GM19025 (cell line): ENCODE measurements around the gene TCP11.

Experiments used
- ATAC-seq: cut with Tn5 transposase; IDR thresholded peaks from one replicate; pipeline ENCODE4 v1.9.1; 2021; ENCODE audit warnings: mild to moderate bottlenecking, low read depth, moderate library complexity; ENCODE audit not compliant: unreplicated experiment

The TCP11 gene

DNA sequence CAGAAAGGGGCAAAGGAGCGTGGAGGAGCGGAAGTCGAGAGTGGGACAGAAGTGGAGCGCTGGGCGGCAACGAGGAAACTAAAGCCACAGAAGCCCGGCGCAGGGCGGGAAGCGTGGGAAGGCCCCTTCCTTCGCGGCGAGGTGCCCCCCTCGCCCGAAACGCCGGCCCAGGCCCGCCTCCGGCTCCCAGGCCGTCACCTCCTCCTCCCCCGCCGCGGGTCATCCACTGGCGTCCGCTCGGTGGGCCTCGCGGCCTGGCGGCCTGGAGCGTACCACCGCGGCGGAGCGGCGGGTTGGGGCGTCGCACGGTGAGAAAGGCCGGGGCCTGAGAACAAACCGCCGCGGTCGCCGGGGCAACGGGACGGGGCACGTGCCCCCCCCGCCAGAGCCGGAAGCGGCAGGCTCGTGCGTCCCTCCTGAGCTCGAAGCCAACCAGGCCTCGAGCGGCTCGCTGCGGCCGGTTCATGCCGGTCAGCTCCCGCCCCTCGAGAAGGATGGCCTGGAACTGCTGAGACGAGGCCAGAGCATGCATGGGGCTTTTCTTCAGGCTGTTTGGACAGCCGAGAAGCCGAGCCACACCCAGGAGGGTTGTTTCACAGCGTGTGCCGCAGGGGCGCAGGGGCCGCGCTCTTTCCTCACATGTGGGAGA is at the start of gene TCP11:
Gene TCP11 (minus strand): TSS at position 333 of the 649 bp plus-strand sequence. CDS start 469 bp downstream, outside the sequence.
- ATAC-seq, result no peak

DNA sequence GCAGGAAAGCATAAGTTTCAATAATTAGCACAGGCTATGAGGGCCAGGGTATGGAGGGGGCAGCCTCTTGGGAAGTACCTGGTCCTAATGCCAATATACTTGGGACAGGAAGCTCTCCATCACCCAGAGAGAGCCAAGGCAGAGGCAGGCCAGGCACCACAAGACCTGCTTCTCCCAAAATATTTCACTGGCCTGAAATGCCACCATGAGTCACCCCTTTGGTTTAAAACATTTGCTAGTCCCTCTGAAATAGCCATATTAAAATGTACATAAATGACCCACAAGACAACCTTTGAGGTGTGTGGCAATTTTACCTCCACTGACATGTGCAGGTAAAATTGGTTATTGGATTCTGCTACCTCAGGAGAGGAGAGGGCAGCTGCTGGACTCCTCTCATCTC is 49.2 kb upstream of the TCP11 start:
- no peak for ATAC-seq

DNA sequence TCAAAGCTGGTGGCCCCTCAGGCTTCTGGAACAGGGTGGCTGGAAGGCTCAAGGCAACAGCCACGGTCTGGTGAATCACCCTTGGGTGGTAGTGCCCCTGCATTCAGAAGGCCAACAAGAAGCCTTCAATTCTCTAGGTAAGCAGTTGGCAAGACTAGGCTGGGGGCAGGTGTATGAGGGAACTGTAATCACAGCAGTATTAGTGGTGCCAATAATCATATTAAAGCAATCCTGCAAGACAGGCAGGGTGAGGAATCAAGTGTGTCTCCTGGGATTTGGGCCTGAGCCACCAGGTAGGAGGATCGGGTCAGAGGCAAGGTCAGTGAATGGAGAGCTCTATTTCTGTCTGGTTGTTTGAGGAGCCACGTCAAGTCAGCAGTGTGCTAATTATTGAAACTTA is 47.7 kb upstream of the TCP11 start:
- no peak for ATAC-seq

DNA sequence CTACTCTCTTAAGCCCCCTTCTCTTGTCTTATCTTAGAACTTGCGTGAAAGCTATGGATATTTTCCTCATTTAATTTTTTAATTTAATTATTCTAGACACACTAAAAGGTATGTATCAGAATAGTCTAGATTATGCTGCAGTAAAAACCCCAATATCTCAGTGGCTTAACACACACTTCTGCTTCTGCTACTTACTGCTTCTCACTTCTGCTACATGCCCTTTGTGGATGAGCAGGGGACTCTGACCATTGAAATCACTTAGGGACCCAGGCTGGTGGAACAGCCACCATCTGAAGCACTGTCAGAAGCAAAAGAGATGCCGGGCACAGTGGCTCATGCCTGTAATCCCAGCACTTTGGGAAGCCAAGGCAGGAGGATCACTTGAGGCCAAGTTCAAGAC is 45.4 kb upstream of the TCP11 start:
- no peak for ATAC-seq

DNA sequence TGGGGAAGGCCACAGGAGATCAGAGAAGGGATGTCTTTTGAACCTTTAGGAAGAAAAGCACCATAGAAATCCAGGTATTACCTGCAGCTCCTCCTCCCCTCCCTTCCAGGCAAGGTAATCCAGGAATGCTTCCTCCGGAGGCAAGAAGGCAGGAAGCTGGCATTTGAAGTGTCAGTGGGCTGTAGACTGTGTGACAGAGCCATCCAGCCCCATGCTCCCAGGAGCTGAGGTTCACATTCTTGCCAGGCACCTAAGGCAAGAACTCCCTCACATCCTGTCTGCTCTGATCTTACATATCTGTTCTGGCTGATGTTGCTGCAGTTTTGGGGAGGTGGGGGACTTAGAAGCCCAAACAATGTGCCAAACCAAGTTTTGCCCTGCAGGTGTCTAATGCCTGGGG is 44.8 kb upstream of the TCP11 start:
- no peak for ATAC-seq

DNA sequence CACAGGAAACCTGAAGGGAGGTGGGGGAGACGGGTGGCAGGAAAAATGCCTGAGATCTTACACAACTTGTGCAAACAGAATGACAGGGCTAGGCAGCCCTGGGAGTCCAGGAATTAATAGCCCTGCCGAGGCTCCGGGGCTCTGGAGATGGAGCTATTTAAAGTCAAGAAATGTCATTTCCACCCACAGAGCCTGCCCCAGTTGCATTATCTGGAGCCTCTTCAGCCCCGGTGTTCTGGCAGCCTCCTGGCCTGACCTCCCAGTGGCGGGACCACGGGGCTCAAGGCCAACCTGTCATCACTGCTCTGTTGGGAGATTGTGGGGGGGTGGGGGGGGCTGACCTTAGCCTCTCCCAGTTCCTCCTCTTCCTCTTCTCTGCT is 44.2 kb upstream of the TCP11 start:
- no peak for ATAC-seq

DNA sequence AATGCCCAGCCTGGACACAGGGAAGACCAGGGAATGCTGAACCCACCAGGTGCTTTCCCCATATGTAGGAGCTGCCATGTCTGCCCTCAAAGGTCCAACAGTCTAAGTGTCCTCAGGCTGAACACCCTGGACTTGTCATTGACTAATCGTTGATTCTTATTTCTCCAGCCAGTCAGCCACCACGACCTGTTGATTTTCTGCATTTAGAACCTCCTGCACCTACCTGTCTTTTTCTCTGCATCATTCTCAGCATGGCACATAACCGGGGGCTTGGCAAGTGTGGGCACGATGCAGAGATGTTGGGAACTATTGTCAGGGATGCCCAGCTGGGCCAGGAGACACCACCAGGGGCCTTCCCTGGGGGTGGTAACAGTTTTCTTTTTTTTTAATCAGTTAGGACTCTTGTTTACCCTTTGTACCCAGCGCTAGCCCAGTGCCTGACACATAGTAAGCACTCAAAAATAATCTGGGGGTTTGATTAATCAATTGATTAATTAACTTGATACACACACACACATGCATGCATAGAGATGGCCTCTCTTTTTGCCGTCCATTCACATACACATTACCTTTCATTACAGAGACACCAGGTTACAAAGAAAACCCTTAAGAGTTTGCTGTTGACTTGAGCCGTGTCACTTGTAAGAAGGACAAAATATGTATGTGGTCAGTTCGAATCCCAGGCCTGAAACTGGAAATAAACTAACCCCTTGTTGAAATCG is 43.6 kb upstream of the TCP11 start:
- ATAC-seq, result no peak

DNA sequence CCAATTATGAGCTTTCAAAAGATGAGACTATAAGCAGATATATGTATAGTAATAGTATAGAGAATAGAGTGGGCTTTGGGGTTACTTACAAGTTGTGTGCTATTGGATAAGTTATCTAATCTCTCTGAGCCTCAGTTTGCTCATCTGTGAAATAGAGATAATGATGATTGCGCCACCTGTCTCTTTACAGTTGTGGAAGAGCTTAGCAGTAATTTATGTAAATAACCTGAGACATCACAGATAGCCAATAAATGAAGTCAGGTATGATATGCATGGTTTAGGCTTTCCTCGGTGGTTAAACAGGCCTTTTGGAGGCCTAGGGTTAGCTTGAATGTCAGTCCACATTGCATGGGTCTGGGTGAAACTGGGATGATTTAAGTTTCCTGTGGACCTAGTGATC is 42.8 kb upstream of the TCP11 start:
- ATAC-seq, result no peak

DNA sequence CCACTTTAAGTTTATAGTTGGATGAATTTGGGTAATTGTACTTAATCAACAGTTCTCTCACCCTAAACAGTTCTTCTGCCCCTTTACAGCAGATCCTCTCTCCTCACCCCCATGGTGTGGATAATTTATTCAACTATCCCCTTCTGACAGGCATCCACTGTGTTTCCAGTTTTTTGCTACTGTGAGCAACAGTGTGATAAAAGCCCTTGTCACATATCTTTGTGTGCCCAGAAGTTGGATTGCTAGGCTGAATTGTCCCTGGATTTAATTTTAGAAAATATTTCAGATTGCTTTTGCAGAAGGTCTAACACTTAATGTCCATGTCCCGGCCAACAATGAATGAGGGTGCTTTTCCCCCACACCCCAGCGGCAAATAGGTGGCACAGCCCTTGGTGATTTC is 42.1 kb upstream of the TCP11 start:
- ATAC-seq, result no peak

DNA sequence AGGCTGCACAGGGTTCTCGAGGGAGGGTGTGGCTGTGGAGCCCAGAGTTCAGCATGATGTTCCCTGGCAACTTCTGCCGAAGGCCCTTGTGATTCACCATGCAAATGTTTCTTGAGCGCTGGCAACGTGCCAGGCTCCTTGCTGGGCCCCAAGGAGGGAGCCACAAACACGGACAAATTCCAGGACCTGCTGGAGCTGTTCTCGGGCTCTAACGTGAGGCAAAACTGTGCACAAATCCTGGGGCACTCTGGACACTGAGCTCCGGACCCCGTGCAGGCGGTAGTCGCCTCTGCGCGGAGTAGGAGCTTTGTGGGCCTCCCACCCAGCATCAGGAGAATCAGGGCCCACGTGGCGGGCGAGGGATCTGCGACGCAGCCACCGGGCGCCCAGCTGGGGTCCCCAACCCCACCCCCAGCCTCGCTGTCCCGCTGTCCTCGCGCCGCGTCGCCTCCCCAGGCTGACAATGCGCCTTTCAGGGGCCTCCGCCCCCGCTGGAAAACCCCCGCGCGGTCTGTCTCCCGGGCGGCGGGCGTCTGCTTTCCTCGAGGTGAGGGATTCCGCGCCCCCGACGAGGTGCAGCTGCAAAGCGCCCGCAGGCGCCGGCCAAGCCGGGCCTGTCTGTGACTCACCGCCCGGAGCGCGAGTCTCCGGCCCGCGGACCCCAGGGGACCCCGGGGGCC is 40.9 kb upstream of the TCP11 start:
- no peak for ATAC-seq

DNA sequence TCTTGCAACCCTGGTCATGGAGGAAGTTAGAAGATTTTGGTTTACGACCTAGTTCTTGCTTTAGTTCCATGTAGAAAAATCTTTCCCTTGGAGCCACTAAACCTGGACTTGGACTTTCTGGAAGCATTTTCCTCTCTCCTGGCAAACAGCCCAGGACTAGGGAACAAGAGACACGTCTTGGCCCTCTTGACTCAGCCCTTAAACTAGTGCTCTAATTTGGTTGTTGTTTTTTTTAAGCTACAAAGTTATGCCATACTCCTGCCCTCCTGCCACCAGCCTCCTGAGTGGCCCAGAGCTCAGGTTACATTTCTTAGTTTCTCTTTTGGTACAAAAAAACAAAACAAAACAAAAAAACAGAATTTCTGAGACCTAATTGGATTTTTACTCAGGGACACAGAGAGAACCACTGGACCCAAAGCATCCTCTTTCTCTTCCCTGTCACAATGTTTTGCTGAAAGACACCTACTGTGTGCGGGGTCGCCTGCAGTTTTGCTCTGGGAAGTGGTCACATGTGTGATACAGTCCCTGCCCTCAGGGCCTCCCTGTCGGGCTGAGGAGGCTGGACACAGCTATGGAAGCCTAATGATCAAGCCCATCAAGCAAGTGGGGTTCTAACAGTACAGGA is 40.3 kb upstream of the TCP11 start:
- ATAC-seq, result no peak

DNA sequence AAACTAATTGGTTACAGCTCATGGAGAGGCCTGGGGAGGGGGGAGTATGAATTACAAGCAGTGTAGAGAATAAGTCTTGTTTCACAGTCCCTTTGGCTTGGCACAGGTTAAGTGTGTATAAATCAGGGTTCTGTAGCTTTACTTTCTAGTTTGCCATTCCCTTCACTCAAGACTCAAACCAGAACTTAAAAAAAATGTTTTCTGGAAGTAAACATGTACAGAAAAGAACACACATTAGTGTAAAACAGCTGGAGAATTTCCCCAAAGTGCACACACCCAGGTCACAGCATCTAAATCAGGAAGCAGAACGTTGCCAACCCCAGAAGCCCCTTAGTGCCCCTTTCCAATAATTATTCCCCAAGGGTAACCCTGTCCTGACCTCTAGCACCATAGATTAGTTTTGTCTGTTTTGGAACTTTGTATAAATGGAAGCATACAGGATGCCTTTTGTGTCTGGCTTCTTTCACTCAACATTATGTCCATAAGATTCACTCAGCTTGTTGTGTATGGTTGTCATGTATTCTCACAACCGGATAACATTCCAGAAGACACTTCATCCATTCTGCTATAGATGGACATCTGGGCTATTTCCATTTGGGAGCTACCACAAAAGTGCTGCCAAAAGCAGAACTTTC is 38.9 kb upstream of the TCP11 start:
- ATAC-seq, result no peak

DNA sequence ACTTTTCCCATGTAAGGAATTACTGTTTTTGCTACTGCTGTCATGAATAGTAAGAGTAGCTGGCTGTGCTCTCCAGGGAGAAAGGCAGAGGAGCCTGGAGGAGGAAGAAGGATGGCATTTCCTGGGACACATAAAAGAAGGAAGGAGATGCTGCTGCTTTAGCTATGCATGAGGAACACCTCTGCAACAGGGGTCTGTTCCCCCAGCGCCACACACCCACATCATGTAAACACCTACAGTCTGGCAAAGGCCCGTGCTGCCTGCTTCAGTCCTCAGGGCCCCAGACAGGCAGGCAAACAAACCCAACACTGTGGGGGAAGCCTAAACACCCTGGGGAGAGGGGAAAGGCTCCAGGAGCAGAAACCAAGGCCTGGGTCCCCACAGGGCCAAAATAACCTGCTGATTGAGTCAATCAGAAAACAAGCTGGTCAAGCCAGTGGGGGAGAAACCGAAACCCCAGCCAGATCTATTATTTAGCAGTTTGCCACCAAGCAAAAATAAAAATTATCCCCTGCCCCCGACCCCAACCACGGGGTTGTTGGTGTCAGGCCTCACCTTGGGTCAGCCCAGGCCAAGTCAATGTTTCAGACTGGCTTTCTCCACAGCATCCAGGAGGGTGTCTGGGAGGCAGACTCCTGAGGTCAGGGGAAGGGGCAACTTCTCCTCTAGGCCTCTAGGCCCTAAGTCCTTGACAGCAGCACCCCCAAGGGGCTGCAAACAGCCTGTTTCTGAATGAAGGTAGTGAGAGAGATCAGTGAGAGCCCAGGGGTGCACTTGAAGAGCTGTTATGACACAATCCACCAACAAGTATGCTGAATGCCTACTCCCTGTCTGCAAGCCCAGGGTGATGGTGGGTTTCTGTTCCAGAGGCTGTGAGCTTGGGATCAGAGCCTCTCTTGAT is 38.0 kb upstream of the TCP11 start:
- ATAC-seq, result no peak

DNA sequence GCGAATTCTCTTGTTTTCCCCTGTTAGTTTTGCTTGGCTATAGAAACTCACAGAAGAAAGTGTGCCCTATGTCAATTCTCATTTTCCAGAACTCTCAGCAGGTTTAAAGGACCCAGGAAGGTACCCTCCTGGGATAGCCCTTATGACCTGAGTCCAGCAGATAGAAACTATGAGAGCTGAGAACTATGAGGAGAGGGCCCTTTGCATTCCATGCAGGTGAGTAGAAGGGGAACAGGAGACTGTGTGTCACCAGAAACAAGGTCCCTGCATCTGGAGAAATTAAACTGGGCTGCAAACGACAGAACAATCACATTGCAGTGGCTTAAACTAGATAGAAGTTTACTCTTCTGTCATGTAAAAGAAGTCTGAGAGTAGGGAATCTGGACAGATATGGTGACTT is 36.9 kb upstream of the TCP11 start:
- ATAC-seq, result no peak

DNA sequence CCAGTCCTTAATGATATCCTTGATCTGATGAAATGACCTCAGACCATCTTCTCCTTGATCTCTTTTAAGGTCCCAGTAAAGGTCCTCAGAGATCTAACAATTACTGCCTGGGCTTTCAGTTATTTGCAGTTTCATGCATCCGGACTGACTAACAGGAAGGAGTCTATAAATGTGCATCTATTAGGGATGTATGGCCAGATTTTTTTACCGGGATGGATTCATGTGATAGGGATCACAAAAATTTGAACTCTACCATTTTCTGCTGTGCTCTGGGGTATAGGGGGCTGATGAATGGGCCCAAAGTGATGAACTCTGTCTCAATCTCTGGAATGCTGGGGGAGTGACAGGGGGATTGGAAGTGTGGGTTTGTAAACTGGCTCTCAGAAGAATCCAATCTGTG is 36.5 kb upstream of the TCP11 start:
- no peak for ATAC-seq

DNA sequence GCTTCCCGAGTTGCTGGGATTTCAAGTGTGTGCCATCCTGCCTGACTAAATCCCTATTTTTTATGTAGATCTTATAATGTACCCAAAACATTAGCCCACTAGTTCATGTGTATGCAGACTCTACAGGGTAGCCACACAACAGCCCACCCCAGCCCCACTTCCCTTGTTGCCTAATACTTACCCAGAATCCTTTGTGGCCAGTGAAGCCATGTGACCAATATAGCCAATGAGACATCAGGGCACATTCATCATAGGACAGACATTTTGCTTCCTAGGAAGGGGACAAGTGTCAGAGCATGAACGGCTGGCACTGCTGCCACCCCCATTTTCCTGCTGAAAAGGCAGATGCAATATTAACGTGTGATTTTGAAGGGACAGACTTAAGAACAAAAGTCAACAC is 36.0 kb upstream of the TCP11 start:
- ATAC-seq, result no peak

DNA sequence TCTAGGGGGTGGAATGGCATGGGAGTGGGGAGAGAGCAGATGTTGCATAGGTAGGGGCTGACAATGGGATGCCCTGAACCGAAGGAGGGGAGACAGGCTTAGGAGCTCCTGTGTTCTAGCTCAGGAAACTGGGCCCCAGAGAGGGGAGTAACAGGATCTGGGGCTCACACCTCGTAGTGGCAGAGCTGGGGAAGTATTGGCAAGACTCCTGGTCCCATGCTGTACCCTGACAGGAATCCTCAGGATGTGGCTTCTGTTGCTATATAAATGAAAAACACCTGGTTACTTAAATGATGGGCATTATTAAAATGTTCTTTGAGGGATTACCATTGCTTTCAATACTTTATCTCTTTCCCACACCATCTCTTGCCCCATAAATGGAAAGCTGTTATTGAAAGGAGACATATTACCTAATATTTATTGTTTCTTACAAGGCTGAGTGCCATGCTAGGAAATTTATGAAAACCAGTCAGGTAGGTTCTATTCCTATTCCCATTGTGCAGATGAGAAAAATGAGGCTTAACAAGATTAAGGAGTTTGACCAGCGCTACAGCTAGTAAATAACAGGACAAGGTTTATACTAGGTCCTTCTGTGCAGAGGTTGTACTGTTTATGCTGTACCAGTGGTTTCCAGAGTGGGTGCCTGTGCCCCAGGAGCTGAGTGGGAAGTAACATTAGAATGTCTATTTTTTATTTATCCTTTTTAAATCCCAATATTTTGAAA is 35.3 kb upstream of the TCP11 start:
- ATAC-seq, result no peak

DNA sequence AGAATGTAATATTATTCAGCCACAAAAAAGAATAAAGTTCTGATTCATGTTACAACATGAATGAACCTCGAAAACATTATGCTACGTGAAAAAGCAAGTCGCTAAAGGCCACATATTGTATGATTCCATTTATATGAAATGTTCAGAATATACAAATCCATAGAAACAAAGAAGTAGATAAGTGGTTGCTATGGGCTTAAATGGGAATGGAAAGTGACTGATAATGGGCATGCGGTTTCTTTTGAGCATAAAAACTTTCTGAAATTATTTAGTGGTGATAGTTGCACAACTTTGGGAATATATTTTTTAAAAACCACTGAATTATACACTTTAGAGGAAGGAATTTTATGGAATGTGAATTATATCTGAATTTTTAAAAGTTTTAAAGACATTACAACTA is 33.4 kb upstream of the TCP11 start:
- ATAC-seq, result no peak

DNA sequence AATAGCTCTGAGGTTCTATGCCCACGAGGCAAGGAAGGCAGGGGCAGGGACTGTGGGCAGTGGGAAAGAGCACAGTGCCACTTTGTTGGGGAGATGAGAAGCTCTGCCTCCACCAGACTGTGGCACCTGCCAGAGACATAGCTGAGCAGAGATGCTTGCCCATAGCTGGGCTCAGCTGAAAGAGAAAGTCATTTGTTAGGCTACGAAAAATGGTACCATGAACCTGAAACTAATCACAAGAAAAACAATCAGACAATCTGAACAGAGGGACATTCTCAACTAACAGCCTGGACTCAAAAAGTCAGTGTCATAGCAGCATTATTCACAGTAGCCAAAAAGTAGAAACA is 32.9 kb upstream of the TCP11 start:
- ATAC-seq, result no peak
